Measurements from ENCODE around the gene LDHB.

- TF ChIP-seq ZNF24 (tag by site-specific recombination; IDR thresholded peaks at IDR 0.05) (no peak), HOXD13 (CRISPR knock-in tag; IDR thresholded peaks at IDR 0.05; ENCODE audit: borderline replicate concordance) (no peak)
- TF ChIP-seq, protein P1, sequence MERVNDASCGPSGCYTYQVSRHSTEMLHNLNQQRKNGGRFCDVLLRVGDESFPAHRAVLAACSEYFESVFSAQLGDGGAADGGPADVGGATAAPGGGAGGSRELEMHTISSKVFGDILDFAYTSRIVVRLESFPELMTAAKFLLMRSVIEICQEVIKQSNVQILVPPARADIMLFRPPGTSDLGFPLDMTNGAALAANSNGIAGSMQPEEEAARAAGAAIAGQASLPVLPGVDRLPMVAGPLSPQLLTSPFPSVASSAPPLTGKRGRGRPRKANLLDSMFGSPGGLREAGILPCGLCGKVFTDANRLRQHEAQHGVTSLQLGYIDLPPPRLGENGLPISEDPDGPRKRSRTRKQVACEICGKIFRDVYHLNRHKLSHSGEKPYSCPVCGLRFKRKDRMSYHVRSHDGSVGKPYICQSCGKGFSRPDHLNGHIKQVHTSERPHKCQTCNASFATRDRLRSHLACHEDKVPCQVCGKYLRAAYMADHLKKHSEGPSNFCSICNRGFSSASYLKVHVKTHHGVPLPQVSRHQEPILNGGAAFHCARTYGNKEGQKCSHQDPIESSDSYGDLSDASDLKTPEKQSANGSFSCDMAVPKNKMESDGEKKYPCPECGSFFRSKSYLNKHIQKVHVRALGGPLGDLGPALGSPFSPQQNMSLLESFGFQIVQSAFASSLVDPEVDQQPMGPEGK (tag by site-specific recombination; IDR thresholded peaks at IDR 0.05): no peak
- TF ChIP-seq, protein P2, sequence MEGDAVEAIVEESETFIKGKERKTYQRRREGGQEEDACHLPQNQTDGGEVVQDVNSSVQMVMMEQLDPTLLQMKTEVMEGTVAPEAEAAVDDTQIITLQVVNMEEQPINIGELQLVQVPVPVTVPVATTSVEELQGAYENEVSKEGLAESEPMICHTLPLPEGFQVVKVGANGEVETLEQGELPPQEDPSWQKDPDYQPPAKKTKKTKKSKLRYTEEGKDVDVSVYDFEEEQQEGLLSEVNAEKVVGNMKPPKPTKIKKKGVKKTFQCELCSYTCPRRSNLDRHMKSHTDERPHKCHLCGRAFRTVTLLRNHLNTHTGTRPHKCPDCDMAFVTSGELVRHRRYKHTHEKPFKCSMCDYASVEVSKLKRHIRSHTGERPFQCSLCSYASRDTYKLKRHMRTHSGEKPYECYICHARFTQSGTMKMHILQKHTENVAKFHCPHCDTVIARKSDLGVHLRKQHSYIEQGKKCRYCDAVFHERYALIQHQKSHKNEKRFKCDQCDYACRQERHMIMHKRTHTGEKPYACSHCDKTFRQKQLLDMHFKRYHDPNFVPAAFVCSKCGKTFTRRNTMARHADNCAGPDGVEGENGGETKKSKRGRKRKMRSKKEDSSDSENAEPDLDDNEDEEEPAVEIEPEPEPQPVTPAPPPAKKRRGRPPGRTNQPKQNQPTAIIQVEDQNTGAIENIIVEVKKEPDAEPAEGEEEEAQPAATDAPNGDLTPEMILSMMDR (tag by site-specific recombination; IDR thresholded peaks at IDR 0.05): no peak
Measured at GRCh38 chr12:21615431-21615830, 42.2 kb downstream of the LDHB start.
